GM19372 (cell line): Measurements from ENCODE around the gene PARD3B.

Experiments
- ATAC-seq: cut with Tn5 transposase; IDR thresholded peaks from one replicate; pipeline ENCODE4 v1.9.1; 2021; ENCODE audit warnings: mild to moderate bottlenecking, low read depth, moderate library complexity; ENCODE audit not compliant: unreplicated experiment

Gene PARD3B

GRCh38 chr2:204876311-204876710 lies 331.0 kb downstream of the PARD3B start:
- ATAC-seq = no peak

- no peak for ATAC-seq
Measured at GRCh38 chr2:204877691-204878090, 332.4 kb downstream of the PARD3B start.

- ATAC-seq = no peak
Measured at GRCh38 chr2:204880928-204881327, 335.7 kb downstream of the PARD3B start.

GRCh38 chr2:204881655-204882054 lies 336.4 kb downstream of the PARD3B start:
- ATAC-seq = no peak

GRCh38 chr2:204885747-204886146 lies 340.5 kb downstream of the PARD3B start:
- no peak for ATAC-seq

GRCh38 chr2:204886713-204887112 lies 341.4 kb downstream of the PARD3B start:
- ATAC-seq = no peak

- ATAC-seq = no peak
Measured at GRCh38 chr2:204888222-204888621, 342.9 kb downstream of the PARD3B start.

- ATAC-seq = no peak
Measured at GRCh38 chr2:204890680-204891079, 345.4 kb downstream of the PARD3B start.

- no peak for ATAC-seq
Measured at GRCh38 chr2:204891739-204892138, 346.5 kb downstream of the PARD3B start.

GRCh38 chr2:204892506-204893255 lies 347.4 kb downstream of the PARD3B start:
- no peak for ATAC-seq

- ATAC-seq = peak; percentile 50
Measured at GRCh38 chr2:204896146-204896545, 350.9 kb downstream of the PARD3B start.

- ATAC-seq = no peak
Measured at GRCh38 chr2:204897561-204897960, 352.3 kb downstream of the PARD3B start.

GRCh38 chr2:204898928-204899640 lies 353.8 kb downstream of the PARD3B start:
- no peak for ATAC-seq

GRCh38 chr2:204899983-204900382 lies 354.7 kb downstream of the PARD3B start:
- no peak for ATAC-seq

- no peak for ATAC-seq
Measured at GRCh38 chr2:204900487-204900886, 355.2 kb downstream of the PARD3B start.

GRCh38 chr2:204900910-204901309 lies 355.6 kb downstream of the PARD3B start:
- ATAC-seq = no peak

- ATAC-seq = no peak
Measured at GRCh38 chr2:204901591-204901990, 356.3 kb downstream of the PARD3B start.

- no peak for ATAC-seq
Measured at GRCh38 chr2:204909791-204910190, 364.5 kb downstream of the PARD3B start.

GRCh38 chr2:204913312-204913711 lies 368.0 kb downstream of the PARD3B start:
- no peak for ATAC-seq

- no peak for ATAC-seq
Measured at GRCh38 chr2:204913854-204914464, 368.7 kb downstream of the PARD3B start.

GRCh38 chr2:204914708-204915107 lies 369.4 kb downstream of the PARD3B start:
- no peak for ATAC-seq
